Stomach (tissue), 9 donors: ENCODE data around the gene VKORC1L1. TPM values are rescaled to one million over a fixed set of nuclear protein-coding genes. Genes with fewer than 3 reads are reported as not detected.
"Not testable (repeated sequence)": the region's sequence is repeated elsewhere in the genome, so short reads cannot be mapped to it uniquely, and the experiment has no call there.

Experiments
- DNase-seq, 2 donors: peaks; one replicate each; pipeline versions ENCODE4 v3.0.0 to v3.0.0-alpha.2; 2013 to 2019
- H3K27ac ChIP-seq, 5 donors: fragments of 200-600 bp in 4 of 5; sonication (generic) in 4 of 5; one replicate each; pipeline ENCODE4 v1.5.1; 2013 to 2019; ENCODE audit warnings: mild to moderate bottlenecking in 1 of 5, moderate library complexity in 1 of 5
- H3K27me3 ChIP-seq, 3 donors: fragments of 200-600 bp; sonication (generic); one replicate each; pipeline ENCODE4 v1.5.1; 2017 to 2019; ENCODE audit warnings: mixed run types in 1 of 3
- H3K36me3 ChIP-seq, 4 donors: fragments of 200-600 bp; sonication (generic); 1 replicate in 3 of 4; 2 replicates in 1 of 4; pipeline ENCODE4 v1.5.1; 2016 to 2019
- H3K4me1 ChIP-seq, 4 donors: fragments of 200-600 bp; sonication (generic); one replicate each; pipeline ENCODE4 v1.5.1; 2016 to 2019
- H3K4me3 ChIP-seq, 4 donors: fragments of 200-600 bp; sonication (generic) in 3 of 4; one replicate each; pipeline ENCODE4 v1.5.1; 2016 to 2019; ENCODE audit warnings: mild to moderate bottlenecking in 1 of 4
- H3K9me3 ChIP-seq, 4 donors: fragments of 200-600 bp; sonication (generic); one replicate each; pipeline ENCODE4 v1.5.1; 2016 to 2019
- CTCF ChIP-seq, 7 experiments: fragments of 450-650 bp in 4 of 7; fragments of 200-600 bp in 3 of 7; sonication (generic) in 3 of 7; IDR thresholded peaks; one replicate each; pipeline ENCODE4 v1.5.1; 2016 to 2019; ENCODE audit warnings: antibody characterized with exemption in 7 of 7, control low read depth in 2 of 7, mild to moderate bottlenecking in 1 of 7
- EP300 ChIP-seq: sonication (generic); formaldehyde crosslinking; IDR thresholded peaks from one replicate; pipeline ENCODE4 v1.6.1; 2017; ENCODE audit warnings: antibody characterized with exemption
- POLR2A ChIP-seq, 4 donors: fragments of 450-650 bp; IDR thresholded peaks; one replicate each; pipeline ENCODE4 v1.6.1; 2016; ENCODE audit warnings: antibody characterized with exemption in 4 of 4, control low read depth in 2 of 4, mild to moderate bottlenecking in 1 of 4, moderate library complexity in 1 of 4
- POLR2AphosphoS5 ChIP-seq, 3 donors: sonication (generic); formaldehyde crosslinking; IDR thresholded peaks; one replicate each; pipeline ENCODE4 v1.6.1; 2016; ENCODE audit warnings: antibody characterized with exemption in 3 of 3
- WGBS, 5 donors: extraction: QIAGEN DNeasy Blood & Tissue Kit in 3 of 5; methylation state at CpG; one replicate each; pipeline versions ENCODE4 v1.1.5 to v1.1.7; 2013 to 2018; 5-methylcytosine and 5-hydroxymethylcytosine counted together
- intact Hi-C: fragments of 100-400 bp; cut with DNase I; formaldehyde crosslinking; loops from one replicate; pipeline ENCODE4 v1.15.1; 2023; ENCODE audit warnings: low total_unique reads
- polyA plus RNA-seq, 3 donors: library from polyadenylated mRNA; stranded (reverse); fragments of 200-250 nt; gene quantifications; one replicate each; pipeline ENCODE4 v1.2.3, GENCODE V29; 2013
- total RNA-seq, 5 donors: library from RNA; depleted of rRNA; stranded (reverse); fragments of >200 nt; gene quantifications; one replicate each; pipeline versions ENCODE4 v1.1.0 to v1.2.3, GENCODE V29; 2014 to 2016
- donor health status: healthy with polysubstance abuse.
- donor health status: Bipolar disorder and iron deficiency.
- donor health status: healthy.

Gene VKORC1L1
- total and polyA plus RNA-seq, 8 donors: 1.8 to 31.6 (median 6.5) TPM

GRCh38 chr7:65938336-65938895, 65.5 kb downstream of the VKORC1L1 start:
- TF ChIP-seq CTCF (IDR thresholded peaks at IDR 0.05) (no peak), EP300 (no peak), POLR2AphosphoS5 (IDR thresholded peaks at IDR 0.05) (no peak)
- Histone ChIP-seq H3K27me3 (no peaks in the 10 kb centered on the region), H3K4me3 (no peak overlapping the region), H3K27ac (no peak overlapping the region), H3K9me3 (no peaks in the 10 kb centered on the region), H3K36me3 (peaks cover 0 to 18% (median 4%) of the 10 kb centered on the region in 4 donors), H3K4me1 (no peaks in the 10 kb centered on the region)
- intact Hi-C loops: no loop called here
- no peak for DNase-seq
- 95 to 98% (median 98%) methylated on average over 7 of the region's 7 CpGs for WGBS, 5 donors

GRCh38 chr7:65945787-65946186, 72.9 kb downstream of the VKORC1L1 start:
- H3K9me3 ChIP-seq, DNase-seq: not testable (repeated sequence)
- 57 to 87% (median 80%) methylated on average over 1 of the region's 5 CpGs for WGBS, 5 donors

GRCh38 chr7:65946904-65947303, 74.0 kb downstream of the VKORC1L1 start:
- Histone ChIP-seq H3K4me1 (peaks cover 0 to 3% (median 0%) of the 10 kb centered on the region in 4 donors), H3K27me3 (no peaks in the 10 kb centered on the region), H3K36me3 (peaks cover 0 to 2% (median 0%) of the 10 kb centered on the region in 4 donors), H3K4me3 (no peak overlapping the region), H3K9me3 (no peaks in the 10 kb centered on the region), H3K27ac (no peak overlapping the region)
- intact Hi-C loops: no loop called here
- TF ChIP-seq POLR2AphosphoS5 (IDR thresholded peaks at IDR 0.05) (peak in 1 of 3 donors; percentile 4), EP300 (no peak)
- 71 to 79% (median 73%) methylated on average over 4 of the region's 4 CpGs for WGBS, 5 donors
- peak in 1 of 2 donors; percentile 15 for DNase-seq

More at GRCh38 chr7:65945787-65946186, 72.9 kb downstream of the VKORC1L1 start:
- intact Hi-C loops, H3K36me3 ChIP-seq, H3K4me1 ChIP-seq, H3K27me3 ChIP-seq, H3K4me3 ChIP-seq, H3K27ac ChIP-seq: not testable (repeated sequence)

- H3K4me3 ChIP-seq: no peak overlapping the region
- H3K27me3 ChIP-seq: no peaks in the 10 kb centered on the region
- H3K27ac ChIP-seq: no peak overlapping the region
- WGBS, 5 donors: 78 to 84% (median 83%) methylated on average over 9 of the region's 9 CpGs
- intact Hi-C loops: no loop called here
- no peaks in the 10 kb centered on the region for H3K9me3 ChIP-seq
- H3K4me1 ChIP-seq: peaks cover 0 to 12% (median 5%) of the 10 kb centered on the region in 4 donors
- peaks cover 6 to 36% (median 34%) of the 10 kb centered on the region in 4 donors for H3K36me3 ChIP-seq
- TF ChIP-seq POLR2AphosphoS5 (IDR thresholded peaks at IDR 0.05): no peak
- TF ChIP-seq EP300: no peak
- TF ChIP-seq POLR2A (IDR thresholded peaks at IDR 0.05): no peak
- TF ChIP-seq CTCF (IDR thresholded peaks at IDR 0.05): no peak
- no peak for DNase-seq
Measured at GRCh38 chr7:65951837-65952578, 79.1 kb downstream of the VKORC1L1 start.

GRCh38 chr7:65953001-65953720, 80.3 kb downstream of the VKORC1L1 start:
- DNase-seq: no peak
- no peaks in the 10 kb centered on the region for H3K27me3 ChIP-seq
- intact Hi-C loops: no loop called here
- TF ChIP-seq POLR2AphosphoS5 (IDR thresholded peaks at IDR 0.05): no peak
- no peak for TF ChIP-seq POLR2A (IDR thresholded peaks at IDR 0.05)
- TF ChIP-seq EP300: no peak
- TF ChIP-seq CTCF (IDR thresholded peaks at IDR 0.05): no peak
- H3K4me3 ChIP-seq: no peak overlapping the region
- peaks cover 6 to 47% (median 45%) of the 10 kb centered on the region in 4 donors for H3K36me3 ChIP-seq
- H3K4me1 ChIP-seq: peaks cover 0 to 12% (median 5%) of the 10 kb centered on the region in 4 donors
- H3K9me3 ChIP-seq: no peaks in the 10 kb centered on the region
- 84 to 93% (median 88%) methylated on average over 5 of the region's 5 CpGs for WGBS, 5 donors
- no peak overlapping the region for H3K27ac ChIP-seq
